Psoas muscle (tissue), 8 donors: ENCODE measurements around the gene ALKBH7. TPM values are rescaled to one million over a fixed set of nuclear protein-coding genes. Genes with fewer than 3 reads are reported as not detected.

Experiments used
- ATAC-seq, 4 donors: fragments of 200-7000 bp; cut with Tn5 transposase; one replicate each; pipeline ENCODE4 v1.9.1; 2020; ENCODE audit warnings: moderate library complexity in 3 of 4, mild to moderate bottlenecking in 2 of 4
- DNase-seq, 2 donors: peaks; one replicate each; pipeline ENCODE4 v3.0.0-alpha.2; 2020
- H3K27ac ChIP-seq: fragments of 200-600 bp; one replicate; pipeline ENCODE4 v1.8.0; 2022
- H3K27me3 ChIP-seq, 3 donors: fragments of 200-600 bp in 1 of 3; one replicate each; pipeline versions ENCODE4 v1.6.1 to v1.8.0; 2013 to 2022; ENCODE audit warnings: low read length in 2 of 3, mild to moderate bottlenecking in 2 of 3, moderate library complexity in 1 of 3; ENCODE audit not compliant: insufficient read depth in 3 of 3
- H3K36me3 ChIP-seq, 2 donors: fragments of 200-600 bp in 1 of 2; one replicate each; pipeline versions ENCODE4 v1.6.1 to v1.8.0; 2013 to 2022; ENCODE audit warnings: low read depth in 1 of 2, mild to moderate bottlenecking in 1 of 2, moderate library complexity in 1 of 2; ENCODE audit not compliant: insufficient read depth in 1 of 2
- H3K4me1 ChIP-seq: fragments of 200-600 bp; one replicate; pipeline ENCODE4 v1.8.0; 2022
- H3K4me3 ChIP-seq: fragments of 200-600 bp; one replicate; pipeline ENCODE4 v1.8.0; 2022; ENCODE audit warnings: mild to moderate bottlenecking
- H3K9me3 ChIP-seq: fragments of 200-600 bp; one replicate; pipeline ENCODE4 v1.8.0; 2022
- CTCF ChIP-seq: fragments of 200-600 bp; IDR thresholded peaks from one replicate; pipeline ENCODE4 v1.8.0; 2022; ENCODE audit warnings: antibody characterized with exemption
- WGBS, 3 donors: extraction: QIAGEN DNeasy Blood & Tissue Kit; methylation state at CpG; one replicate each; pipeline versions ENCODE4 v1.1.6 to v1.1.7; 2013; 5-methylcytosine and 5-hydroxymethylcytosine counted together
- intact Hi-C, 2 donors: fragments of 100-400 bp; cut with DNase I; formaldehyde crosslinking; loops; one replicate each; pipeline versions ENCODE4 v1.11.0 to v1.14.2; 2022
- polyA plus RNA-seq, 3 donors: library from polyadenylated mRNA; stranded (reverse); fragments of 200-250 nt; gene quantifications; one replicate each; pipeline ENCODE4 v1.2.3, GENCODE V29; 2013
- total RNA-seq, 4 donors: library from RNA; stranded (reverse); fragmentation: NEBNext Ultra II Directional in 2 of 4; extraction: Animal tissue kit (Norgen Biotek cat#: 25700) in 2 of 4; gene quantifications; one replicate each; pipeline versions ENCODE4 v1.2.1 to v1.2.4, GENCODE V29; 2021 to 2023
- donor health status: healthy with polysubstance abuse.
- donor health status: DM: no; HTN: no; CAD: no; lungs with moderate emphysema.
- donor health status: Bipolar disorder and iron deficiency.
- donor health status: healthy.
- donor health status: DM: yes; HTN: yes; CAD: no.
- donor health status: DM: no; HTN: no; CAD: no.
- donor health status: DM: no; HTN: no; CAD: no.
- donor health status: DM: yes; HTN: yes; CAD: no.

Gene ALKBH7
- total and polyA plus RNA-seq, 7 donors = 71.5 to 120 (median 99.5) TPM

- no peaks in the 10 kb centered on the region for H3K4me1 ChIP-seq
- H3K9me3 ChIP-seq = no peaks in the 10 kb centered on the region
- H3K27ac ChIP-seq = no peak overlapping the region
- ATAC-seq (no peak), DNase-seq (no peak)
- TF ChIP-seq CTCF = no peak
- H3K36me3 ChIP-seq = no peaks in the 10 kb centered on the region
- intact Hi-C loops = no loop called here
- no peak overlapping the region for H3K4me3 ChIP-seq
- no peaks in the 10 kb centered on the region for H3K27me3 ChIP-seq
- 84 to 92% (median 88%) methylated on average over 10 of the region's 10 CpGs for WGBS, 3 donors
Observed at GRCh38 chr19:6402058-6402457, 29.5 kb downstream of the ALKBH7 start.

- no peak for TF ChIP-seq CTCF
- WGBS, 3 donors = 38 to 42% (median 38%) methylated on average over 21 to 22 of the region's 22 CpGs
- DNase-seq (no peak), ATAC-seq (no peak)
- Histone ChIP-seq H3K27ac (no peak overlapping the region), H3K27me3 (no peaks in the 10 kb centered on the region), H3K9me3 (no peaks in the 10 kb centered on the region), H3K4me1 (no peaks in the 10 kb centered on the region), H3K4me3 (no peak overlapping the region), H3K36me3 (no peaks in the 10 kb centered on the region)
- intact Hi-C loops = no loop called here
Observed at GRCh38 chr19:6402837-6403608, 30.4 kb downstream of the ALKBH7 start.

DNA sequence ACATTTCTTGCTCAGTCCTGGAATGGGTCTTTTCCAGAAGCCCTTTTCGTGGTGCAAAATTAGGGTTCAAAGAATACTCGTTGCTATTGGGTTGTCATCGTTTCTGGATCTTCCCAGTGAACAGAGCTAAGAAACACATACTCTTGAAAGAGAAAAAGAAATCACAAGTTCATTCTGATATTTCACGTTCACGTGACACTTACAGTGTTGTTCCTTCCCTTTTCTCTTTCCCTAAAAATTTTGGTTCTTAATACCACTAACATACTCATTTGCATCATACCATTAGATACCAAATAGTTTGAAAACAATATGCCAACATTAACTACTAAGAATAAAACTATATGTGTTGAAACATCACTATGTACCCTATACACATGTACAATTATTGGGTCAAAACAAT is 33.8 kb downstream of the ALKBH7 start:
- Histone ChIP-seq H3K27me3 (no peaks in the 10 kb centered on the region), H3K9me3 (no peaks in the 10 kb centered on the region), H3K4me3 (no peak overlapping the region), H3K27ac (no peak overlapping the region), H3K4me1 (no peaks in the 10 kb centered on the region), H3K36me3 (no peaks in the 10 kb centered on the region)
- ATAC-seq = no peak
- intact Hi-C loops = no loop called here
- WGBS, 3 donors = 79 to 90% (median 84%) methylated on average over 5 of the region's 5 CpGs
- no peak for TF ChIP-seq CTCF
- no peak for DNase-seq

DNA sequence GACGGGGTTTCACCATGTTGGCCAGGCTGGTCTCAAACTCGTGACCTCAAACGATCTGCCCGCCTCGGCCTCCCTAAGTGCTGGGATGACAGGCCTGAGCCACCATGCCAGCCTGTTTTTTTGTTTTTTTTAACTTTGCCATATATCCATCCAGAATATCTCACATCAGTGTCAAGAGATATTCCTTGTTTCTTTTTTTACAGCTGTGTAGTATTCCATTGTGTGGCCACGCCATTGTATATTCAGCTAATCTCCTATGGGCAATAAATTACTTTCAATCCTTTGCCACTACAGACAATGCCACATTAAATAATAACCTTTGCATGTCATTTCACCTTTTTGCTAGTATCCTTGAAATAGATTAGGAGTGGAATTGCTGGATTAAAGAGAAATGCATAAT is 36.8 kb downstream of the ALKBH7 start:
- H3K9me3 ChIP-seq = no peaks in the 10 kb centered on the region
- H3K4me3 ChIP-seq = no peak overlapping the region
- H3K36me3 ChIP-seq = peaks cover 0 to 12% of the 10 kb centered on the region in 2 donors
- ATAC-seq (no peak), DNase-seq (no peak)
- H3K27ac ChIP-seq = no peak overlapping the region
- H3K4me1 ChIP-seq = no peaks in the 10 kb centered on the region
- TF ChIP-seq CTCF = no peak
- intact Hi-C loops = no loop called here
- H3K27me3 ChIP-seq = no peaks in the 10 kb centered on the region
- 86 to 99% (median 87%) methylated on average over 6 of the region's 6 CpGs for WGBS, 3 donors

GRCh38 chr19:6412061-6412446 is 39.5 kb downstream of the ALKBH7 start:
- Histone ChIP-seq H3K27me3 (no peaks in the 10 kb centered on the region), H3K36me3 (peaks cover 15 to 39% of the 10 kb centered on the region in 2 donors), H3K27ac (no peak overlapping the region), H3K4me1 (no peaks in the 10 kb centered on the region), H3K4me3 (no peak overlapping the region), H3K9me3 (no peaks in the 10 kb centered on the region)
- DNase-seq (no peak), ATAC-seq (peak; percentile 6 to 28 (median 18))
- 58 to 59% (median 59%) methylated on average over 12 of the region's 12 CpGs for WGBS, 3 donors
- TF ChIP-seq CTCF = no peak
- intact Hi-C loops = no loop called here
